Measurements from ENCODE around the gene TPST2. TPM values are rescaled to one million over a fixed set of nuclear protein-coding genes. Genes with fewer than 3 reads are reported as not detected.

TPST2 gene
- total and polyA plus RNA-seq, 12 donors, result 15.7 to 167 (median 57.0) TPM

DNA sequence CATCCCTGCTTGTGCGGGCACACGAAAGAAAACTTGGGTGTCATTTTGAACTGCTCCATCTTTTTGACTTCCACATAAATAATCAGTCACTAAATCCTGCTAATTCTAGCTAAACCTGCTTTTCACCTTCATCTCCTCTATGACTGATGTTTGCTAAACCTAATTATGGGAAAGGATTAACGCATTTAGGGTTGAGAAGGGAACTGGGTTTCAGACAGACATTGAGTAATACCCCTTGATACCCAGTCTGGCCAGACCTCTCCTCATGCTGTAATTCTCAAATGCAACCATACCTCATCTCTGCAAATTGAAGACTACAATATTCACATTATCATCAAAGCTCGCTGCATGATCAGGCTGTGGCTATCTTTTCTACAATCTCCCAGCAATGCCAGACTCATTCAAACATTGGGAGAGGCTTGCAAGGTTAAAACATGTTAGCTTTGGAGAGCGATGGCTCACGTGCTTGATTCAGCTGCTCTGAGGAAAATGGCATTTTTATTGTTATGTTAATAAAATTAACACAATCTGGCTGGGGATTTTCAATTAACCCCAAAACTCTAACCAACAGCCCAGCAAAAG is 108.7 kb downstream of the TPST2 start:
- no peak for DNase-seq
- Histone ChIP-seq H3K27ac (peak overlapping the region in 1 of 5 donors; percentile 7), H3K4me1 (replicated peaks in 1 of 2) (peaks cover 13 to 53% of the 10 kb centered on the region in 2 donors), H3K36me3 (replicated peaks in 1 of 2) (peaks cover 0 to 21% of the 10 kb centered on the region in 2 donors), H3K4me3 (no peak overlapping the region), H3K27me3 (no peaks in the 10 kb centered on the region), H3K9me3 (replicated peaks in 1 of 3) (no peaks in the 10 kb centered on the region)
- TF ChIP-seq POLR2A (IDR thresholded peaks at IDR 0.05), result no peak
- TF ChIP-seq, protein P1, sequence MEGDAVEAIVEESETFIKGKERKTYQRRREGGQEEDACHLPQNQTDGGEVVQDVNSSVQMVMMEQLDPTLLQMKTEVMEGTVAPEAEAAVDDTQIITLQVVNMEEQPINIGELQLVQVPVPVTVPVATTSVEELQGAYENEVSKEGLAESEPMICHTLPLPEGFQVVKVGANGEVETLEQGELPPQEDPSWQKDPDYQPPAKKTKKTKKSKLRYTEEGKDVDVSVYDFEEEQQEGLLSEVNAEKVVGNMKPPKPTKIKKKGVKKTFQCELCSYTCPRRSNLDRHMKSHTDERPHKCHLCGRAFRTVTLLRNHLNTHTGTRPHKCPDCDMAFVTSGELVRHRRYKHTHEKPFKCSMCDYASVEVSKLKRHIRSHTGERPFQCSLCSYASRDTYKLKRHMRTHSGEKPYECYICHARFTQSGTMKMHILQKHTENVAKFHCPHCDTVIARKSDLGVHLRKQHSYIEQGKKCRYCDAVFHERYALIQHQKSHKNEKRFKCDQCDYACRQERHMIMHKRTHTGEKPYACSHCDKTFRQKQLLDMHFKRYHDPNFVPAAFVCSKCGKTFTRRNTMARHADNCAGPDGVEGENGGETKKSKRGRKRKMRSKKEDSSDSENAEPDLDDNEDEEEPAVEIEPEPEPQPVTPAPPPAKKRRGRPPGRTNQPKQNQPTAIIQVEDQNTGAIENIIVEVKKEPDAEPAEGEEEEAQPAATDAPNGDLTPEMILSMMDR (IDR thresholded peaks at IDR 0.05), result no peak
- 58 to 69% (median 68%) methylated on average over 6 of the region's 6 CpGs for WGBS, 4 donors
- intact Hi-C loops (cut with DNase I), result no loop called here

DNA sequence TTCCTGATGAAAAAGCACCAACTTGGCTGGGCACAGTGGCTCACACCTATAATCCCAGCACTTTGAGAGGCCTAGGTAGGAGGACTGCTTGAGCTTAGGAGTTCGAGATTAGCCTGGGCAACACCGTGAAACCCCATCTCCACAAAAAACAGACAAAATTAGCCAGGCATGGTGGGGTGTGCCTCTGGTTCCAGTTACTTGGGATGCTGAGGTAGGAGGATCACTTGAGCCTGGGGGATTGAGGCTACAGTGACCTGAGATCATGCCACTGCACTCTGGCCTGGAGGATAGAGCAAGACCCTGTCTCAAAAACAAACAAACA is 109.4 kb downstream of the TPST2 start:
- intact Hi-C loops (cut with DNase I), result no loop called here
- H3K27me3 ChIP-seq, result no peaks in the 10 kb centered on the region
- TF ChIP-seq, protein P1 (IDR thresholded peaks at IDR 0.05), result no peak
- TF ChIP-seq POLR2A (IDR thresholded peaks at IDR 0.05), result no peak
- H3K4me1 ChIP-seq (replicated peaks in 1 of 2), result peaks cover 13 to 53% of the 10 kb centered on the region in 2 donors
- peaks cover 0 to 24% of the 10 kb centered on the region in 2 donors for H3K36me3 ChIP-seq (replicated peaks in 1 of 2)
- WGBS, 4 donors, result 81 to 92% (median 90%) methylated on average over 2 of the region's 2 CpGs
- H3K4me3 ChIP-seq, result no peak overlapping the region
- no peaks in the 10 kb centered on the region for H3K9me3 ChIP-seq (replicated peaks in 1 of 3)
- H3K27ac ChIP-seq, result peak overlapping the region in 1 of 5 donors; percentile 7
- DNase-seq, result no peak

DNA sequence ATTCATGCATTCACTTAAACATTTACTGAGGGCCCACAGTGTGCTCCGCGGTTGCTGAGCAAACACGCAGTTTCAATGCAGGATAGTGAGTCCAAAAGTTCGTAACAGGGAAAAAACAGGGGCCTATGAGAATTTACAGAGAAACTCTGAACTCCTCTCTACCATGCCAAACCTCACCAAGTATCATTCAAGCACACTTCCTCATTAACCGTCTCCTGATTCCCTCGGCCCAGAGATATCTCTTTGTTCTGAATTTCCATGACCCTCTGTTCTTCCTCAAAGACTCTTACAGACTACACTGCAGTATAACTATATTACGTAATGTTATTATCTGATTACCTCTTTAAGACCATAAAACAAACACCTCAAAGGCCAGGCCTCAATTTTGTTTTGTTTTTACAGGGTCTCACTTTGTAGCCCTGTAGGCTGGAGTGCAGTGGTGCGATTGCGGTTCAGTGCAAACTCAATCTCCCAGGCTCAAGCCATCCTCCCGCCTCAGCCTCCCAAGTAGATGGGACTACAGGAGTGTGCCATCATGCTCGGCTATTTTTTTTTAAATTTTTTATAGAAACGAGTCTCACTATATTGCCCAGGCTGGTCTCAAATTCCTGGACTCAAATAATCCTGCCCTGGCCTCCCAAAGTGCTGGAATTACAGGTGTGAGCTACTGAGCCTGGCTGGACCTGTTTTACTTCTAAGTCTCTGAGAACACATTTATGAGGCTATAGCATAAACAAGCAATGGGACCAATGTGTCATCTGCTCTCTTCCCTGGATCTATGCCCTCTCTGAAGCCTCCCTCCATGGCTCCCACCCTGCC is 109.9 kb downstream of the TPST2 start:
- TF ChIP-seq, protein P1 (IDR thresholded peaks at IDR 0.05), result no peak
- TF ChIP-seq POLR2A (IDR thresholded peaks at IDR 0.05), result no peak
- WGBS, 4 donors, result 75 to 81% (median 76%) methylated on average over 12 of the region's 12 CpGs
- no peak for DNase-seq
- Histone ChIP-seq H3K4me1 (replicated peaks in 1 of 2) (peaks cover 11 to 47% of the 10 kb centered on the region in 2 donors), H3K4me3 (peak overlapping the region in 1 of 4 donors; percentile 23), H3K36me3 (replicated peaks in 1 of 2) (peaks cover 0 to 28% of the 10 kb centered on the region in 2 donors), H3K27me3 (no peaks in the 10 kb centered on the region), H3K27ac (peak overlapping the region in 1 of 5 donors; percentile 40), H3K9me3 (replicated peaks in 1 of 3) (no peaks in the 10 kb centered on the region)
- intact Hi-C loops (cut with DNase I), result no loop called here

DNA sequence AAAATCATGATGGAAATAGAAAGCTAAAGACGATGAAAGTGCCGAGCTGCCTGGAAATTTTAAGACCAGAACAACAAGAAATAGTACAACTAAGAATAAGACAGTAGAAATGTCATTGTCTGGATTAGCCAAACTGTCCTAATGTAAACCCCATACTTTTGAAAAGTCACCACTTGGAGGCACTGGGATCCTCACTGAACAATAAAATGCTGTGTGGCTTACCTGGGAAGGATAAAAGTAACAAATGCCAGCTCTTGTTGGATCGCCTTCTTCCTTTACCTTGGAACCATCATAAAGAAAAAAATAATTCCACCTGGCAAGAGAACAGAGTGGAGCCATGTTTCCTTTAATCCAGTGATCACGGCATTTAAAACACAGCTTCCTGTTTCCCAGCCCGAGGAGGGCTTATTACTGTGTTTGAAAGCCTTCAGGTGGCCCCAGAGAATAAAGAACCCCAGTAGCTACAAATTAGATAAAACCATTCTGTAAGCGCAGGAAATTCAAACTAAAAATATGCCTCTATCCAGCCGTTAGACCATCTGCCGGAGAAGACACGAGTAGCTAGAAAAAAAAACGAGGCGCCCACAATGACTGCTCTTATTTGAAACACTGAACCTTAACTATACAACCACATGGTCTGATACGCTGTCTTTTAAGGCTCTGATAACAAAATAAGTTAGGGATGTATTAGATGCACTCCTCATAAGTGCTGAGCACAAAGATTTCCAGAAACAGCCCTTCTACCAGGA is 110.7 kb downstream of the TPST2 start:
- H3K27me3 ChIP-seq, result no peaks in the 10 kb centered on the region
- TF ChIP-seq, protein P1 (IDR thresholded peaks at IDR 0.05), result no peak
- TF ChIP-seq POLR2A (IDR thresholded peaks at IDR 0.05), result no peak
- H3K27ac ChIP-seq, result peak overlapping the region in 1 of 5 donors; percentile 40
- DNase-seq, result peak in 1 of 7 donors; percentile 14
- H3K9me3 ChIP-seq (replicated peaks in 1 of 3), result no peaks in the 10 kb centered on the region
- peaks cover 7 to 39% of the 10 kb centered on the region in 2 donors for H3K4me1 ChIP-seq (replicated peaks in 1 of 2)
- 58 to 62% (median 60%) methylated on average over 12 of the region's 12 CpGs for WGBS, 4 donors
- H3K36me3 ChIP-seq (replicated peaks in 1 of 2), result peaks cover 0 to 34% of the 10 kb centered on the region in 2 donors
- peak overlapping the region in 1 of 4 donors; percentile 23 for H3K4me3 ChIP-seq
- intact Hi-C loops (cut with DNase I), result no loop called here

Data from adrenal gland (tissue), 12 donors.